HepG2 (cell line): Measurements from ENCODE around the gene LGALS8. TPM values are rescaled to one million over a fixed set of nuclear protein-coding genes. Genes with fewer than 3 reads are reported as not detected.

ENCODE experiments used
- ATAC-seq: fragments of 200-7000 bp; cut with Tn5 transposase; 3 replicates; pipeline ENCODE4 v1.9.1; 2020; ENCODE audit warnings: mild to moderate bottlenecking, moderate library complexity
- BruUV-seq: library from RNA; stranded (reverse); fragments of 400-500 nt; replicated peaks from 2 replicates; lab custom pipeline; 2021; lab: Mats Ljungman, UMichigan
- CTCF ChIA-PET: fragments of 300-600 bp; formaldehyde crosslinking; extraction: SDS; loops from one replicate; lab custom pipeline; 2021; ENCODE audit warnings: low total read pairs, inconsistent platforms, low intra/inter-chr PET ratio; lab: Yijun Ruan, JAX
- POLR2A ChIA-PET: fragments of 350-600 bp; sonication (Branson Sonifier 250); formaldehyde crosslinking; loops from one replicate; lab custom pipeline; 2020; ENCODE audit warnings: antibody characterized with exemption, inconsistent platforms; lab: Yijun Ruan, JAX
- DNase-seq: peaks from one replicate; pipeline ENCODE4 v3.0.0-alpha.2; 2015; ENCODE audit warnings: low spot score
- FAIRE-seq: peaks from 3 replicates; lab custom pipeline; 2011; peaks lifted over from hg19 to GRCh38; lab: Jason Lieb, UNC
- H2AFZ ChIP-seq: one replicate; pipeline ENCODE4 v1.6.1; 2011; ENCODE audit warnings: low read length, inconsistent platforms
- H3K27ac ChIP-seq: fragments of 300-600 bp; 3 replicates; pipeline ENCODE4 v1.8.0; 2011; ENCODE audit warnings: mixed run types, mild to moderate bottlenecking, mixed read lengths, low read length, inconsistent platforms; ENCODE audit not compliant: insufficient read depth; ENCODE audit errors: extremely low read length
- H3K27me3 ChIP-seq, 2 experiments: fragments of 200-600 bp in 1 of 2; 2 replicates in 1 of 2; 3 replicates in 1 of 2; pipeline versions ENCODE4 v1.6.0 to v1.8.0; 2011; ENCODE audit warnings: low read length in 2 of 2, mild to moderate bottlenecking in 2 of 2, moderate library complexity in 2 of 2, inconsistent platforms in 1 of 2; ENCODE audit not compliant: insufficient read depth in 2 of 2, control insufficient read depth in 1 of 2
- H3K36me3 ChIP-seq, 2 experiments: fragments of 200-600 bp in 1 of 2; replicated peaks in 1 of 2; 2 replicates in 1 of 2; 3 replicates in 1 of 2; pipeline versions ENCODE4 v1.5.1 to v1.8.0; 2011; ENCODE audit warnings: low read length in 2 of 2, inconsistent platforms in 1 of 2; ENCODE audit not compliant: insufficient read depth in 2 of 2, control insufficient read depth in 1 of 2
- H3K4me1 ChIP-seq: 2 replicates; pipeline ENCODE4 v1.5.1; 2012; ENCODE audit warnings: low read length, inconsistent platforms; ENCODE audit not compliant: insufficient read depth
- H3K4me2 ChIP-seq: 2 replicates; pipeline ENCODE4 v1.6.0; 2011; ENCODE audit warnings: low read depth, low read length, inconsistent platforms
- H3K4me3 ChIP-seq, 3 experiments: fragments of 200-600 bp in 1 of 3; sonication (generic), shearing (Covaris generic) in 1 of 3; replicated peaks in 1 of 3; 2 replicates each; pipeline ENCODE4 v1.5.1; 2011 to 2016; ENCODE audit warnings: low read length in 3 of 3, inconsistent platforms in 2 of 3, low read depth in 2 of 3, mild to moderate bottlenecking in 2 of 3, control low read depth in 1 of 3, mixed read lengths in 1 of 3; ENCODE audit not compliant: insufficient read depth in 1 of 3
- H3K79me2 ChIP-seq: one replicate; pipeline ENCODE4 v1.6.1; 2011; ENCODE audit warnings: low read length, inconsistent platforms; ENCODE audit not compliant: insufficient read depth
- H3K9ac ChIP-seq: 2 replicates; pipeline ENCODE4 v1.6.0; 2011; ENCODE audit warnings: mild to moderate bottlenecking, low read depth, low read length, inconsistent platforms; ENCODE audit not compliant: insufficient read depth
- H3K9me3 ChIP-seq: 2 replicates; pipeline ENCODE4 v1.5.1; 2012; ENCODE audit warnings: mild to moderate bottlenecking, low read length
- H4K20me1 ChIP-seq: 2 replicates; pipeline ENCODE4 v1.6.0; 2011; ENCODE audit warnings: inconsistent platforms, mild to moderate bottlenecking, low read length, moderate library complexity; ENCODE audit not compliant: insufficient read depth
- AGO1 ChIP-seq: fragments of 200-400 bp; formaldehyde crosslinking; IDR thresholded peaks from 2 replicates; pipeline ENCODE4 v1.6.1; 2017; ENCODE audit warnings: mild to moderate bottlenecking, low read depth, low read length, moderate library complexity; ENCODE audit not compliant: poor library complexity, severe bottlenecking
- ATF3 ChIP-seq: sonication (generic); formaldehyde crosslinking; IDR thresholded peaks from 2 replicates; pipeline ENCODE4 v1.4.0; 2020; ENCODE audit warnings: missing genetic modification reagents
- HNRNPUL1 ChIP-seq: fragments of 200-400 bp; formaldehyde crosslinking; IDR thresholded peaks from 2 replicates; pipeline ENCODE4 v1.6.1; 2017; ENCODE audit warnings: low read depth, mild to moderate bottlenecking, low read length, moderate library complexity
- MED13 ChIP-seq: sonication (generic); formaldehyde crosslinking; IDR thresholded peaks from 2 replicates; pipeline ENCODE4 v1.5.0; 2020; ENCODE audit warnings: missing genetic modification reagents
- PITX1 ChIP-seq: sonication (generic); formaldehyde crosslinking; IDR thresholded peaks from 2 replicates; pipeline ENCODE4 v1.5.1; 2020; ENCODE audit warnings: mild to moderate bottlenecking, missing genetic modification reagents
- SKI ChIP-seq: fragments of 450-650 bp; IDR thresholded peaks from one replicate; pipeline ENCODE4 v1.6.1; 2018; ENCODE audit warnings: mild to moderate bottlenecking; ENCODE audit not compliant: partially characterized antibody
- SOX6 ChIP-seq, 2 experiments: fragments of 450-650 bp in 1 of 2; sonication (generic) in 1 of 2; formaldehyde crosslinking in 1 of 2; IDR thresholded peaks; 2 replicates each; pipeline versions ENCODE4 v1.4.0 to v1.6.1; 2017 to 2020; ENCODE audit warnings: antibody characterized with exemption in 1 of 2, mild to moderate bottlenecking in 1 of 2, missing genetic modification reagents in 1 of 2
- SP1 ChIP-seq, 2 experiments: fragments of 450-650 bp in 1 of 2; sonication (generic) in 1 of 2; formaldehyde crosslinking in 1 of 2; IDR thresholded peaks; 2 replicates each; pipeline versions ENCODE4 v1.4.0 to v1.6.1; 2016 to 2020; ENCODE audit warnings: missing genetic modification reagents in 1 of 2
- SRF ChIP-seq: IDR thresholded peaks from 2 replicates; pipeline ENCODE4 v1.6.1; 2011; ENCODE audit warnings: mild to moderate bottlenecking, low read depth, low read length, moderate library complexity
- ZFYVE20 ChIP-seq: sonication (generic); formaldehyde crosslinking; IDR thresholded peaks from 2 replicates; pipeline ENCODE4 v1.8.0; 2023; ENCODE audit warnings: low read depth, mild to moderate bottlenecking, moderate library complexity, missing genetic modification reagents, borderline replicate concordance
- ZNF20 ChIP-seq: sonication (generic); formaldehyde crosslinking; IDR thresholded peaks from 2 replicates; pipeline ENCODE4 v1.4.0; 2020; ENCODE audit warnings: mild to moderate bottlenecking, moderate library complexity, missing genetic modification reagents
- ZNF251 ChIP-seq: sonication (generic); formaldehyde crosslinking; IDR thresholded peaks from 2 replicates; pipeline ENCODE4 v1.9.0; 2021; ENCODE audit warnings: mild to moderate bottlenecking, missing genetic modification reagents
- ZNF350 ChIP-seq: sonication (generic); formaldehyde crosslinking; IDR thresholded peaks from 2 replicates; pipeline ENCODE4 v1.4.0; 2020; ENCODE audit warnings: mild to moderate bottlenecking, low read depth, missing genetic modification reagents, borderline replicate concordance
- ZNF367 ChIP-seq: sonication (generic); formaldehyde crosslinking; IDR thresholded peaks from 2 replicates; pipeline ENCODE4 v1.4.0; 2020; ENCODE audit warnings: missing genetic modification reagents, borderline replicate concordance
- ZNF589 ChIP-seq: sonication (generic); formaldehyde crosslinking; conservative IDR thresholded peaks from 2 replicates; pipeline ENCODE4 v1.8.0; 2022; ENCODE audit warnings: mild to moderate bottlenecking, moderate library complexity, missing genetic modification reagents
- ZNF639 ChIP-seq: conservative IDR thresholded peaks from 2 replicates; pipeline ENCODE4 v1.6.1; 2018; ENCODE audit warnings: missing genetic modification reagents
- ZNF878 ChIP-seq: sonication (generic); formaldehyde crosslinking; IDR thresholded peaks from 2 replicates; pipeline ENCODE4 v1.8.1; 2023; ENCODE audit warnings: mild to moderate bottlenecking, missing genetic modification reagents, moderate library complexity
- WGBS: methylation state at CpG from one replicate; pipeline ENCODE4 v1.1.6; 2017; ENCODE audit warnings: low lambda C conversion rate; 5-methylcytosine and 5-hydroxymethylcytosine counted together
- in situ Hi-C: cut with HindIII; loops from 2 replicates; pipeline ENCODE4 v1.10.0; 2017; ENCODE audit warnings: low pct_unique_long_range_greater_than_20kb; ENCODE audit not compliant: extremely low pct_ligation_motif_present
- intact Hi-C: fragments of 100-400 bp; cut with micrococcal nuclease; formaldehyde crosslinking; loops from one replicate; pipeline ENCODE4 v1.10.0; 2022; ENCODE audit not compliant: unreplicated experiment
- polyA plus RNA-seq, 8 experiments: library from polyadenylated mRNA; depleted of rRNA in 3 of 8; stranded (reverse) in 7 of 8; unstranded in 1 of 8; fragments of >200 nt; fragmentation: Illumina TruSeq in 4 of 8; extraction: Trizol in 4 of 8; gene quantifications; 2 replicates each; pipeline versions ENCODE4 v1.2.1 to v1.2.3, GENCODE V29; 2011 to 2016; ENCODE audit warnings: low read depth in 4 of 8, missing spikeins in 1 of 8, mixed read lengths in 1 of 8; ENCODE audit not compliant: insufficient read depth in 1 of 8
- total RNA-seq, 5 experiments: library from RNA; depleted of rRNA; stranded (reverse); fragments of >200 nt; fragmentation: Illumina TruSeq; extraction: Trizol; gene quantifications; 2 replicates each; pipeline ENCODE4 v1.2.3, GENCODE V29; 2016; ENCODE audit warnings: low read depth in 1 of 5
- TF ChIP-seq, protein P1 (sequence below): sonication (generic); formaldehyde crosslinking; IDR thresholded peaks from 2 replicates; pipeline ENCODE4 v1.8.1; 2022; ENCODE audit warnings: mild to moderate bottlenecking, missing genetic modification reagents

LGALS8 gene
- total and polyA plus RNA-seq, 2 of the 13 experiments (the other 11 are each of a cell fraction or from before 2014, with no cell fraction given), result 29.3 to 185 TPM

DNA sequence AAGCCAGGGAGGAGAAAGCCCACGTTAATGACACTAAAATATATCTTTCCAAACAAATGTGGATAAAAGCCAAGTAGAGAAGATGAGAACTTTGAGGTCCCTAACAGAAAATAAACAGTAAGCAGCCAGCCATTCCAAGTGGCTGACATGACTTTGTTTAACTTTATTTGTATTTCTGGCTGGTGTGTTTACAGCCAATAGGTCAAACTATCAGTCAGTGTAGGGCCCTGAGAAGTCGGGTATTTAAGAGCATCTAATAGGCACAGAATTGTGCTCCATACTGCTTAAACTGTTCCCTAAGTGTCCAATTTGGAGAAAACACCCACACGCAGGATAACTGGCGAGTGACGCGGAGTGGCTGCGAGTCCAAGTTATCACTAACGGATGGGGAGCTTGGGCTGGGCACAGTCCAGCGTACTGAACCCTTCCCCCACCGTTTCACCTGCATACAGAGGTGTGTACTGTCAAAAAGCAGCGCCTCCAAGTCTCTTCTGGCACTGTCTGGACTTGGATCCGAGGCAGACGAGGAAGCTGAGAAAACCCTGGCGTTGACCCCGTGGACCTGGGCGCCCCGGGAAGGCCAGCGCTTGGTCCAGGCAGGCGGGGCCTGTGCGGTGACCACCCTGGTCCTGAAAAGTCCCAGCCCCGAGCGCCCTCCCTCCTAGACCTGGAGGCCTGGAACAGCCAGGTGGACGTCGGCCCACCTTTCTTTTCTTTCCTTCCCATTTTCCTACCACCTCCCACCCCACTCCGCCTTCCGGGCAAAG is 662 bp upstream of the LGALS8 start (continued):
- peak; percentile 12 for TF ChIP-seq SKI
- no peak for TF ChIP-seq ZNF589 (CRISPR knock-in tag)
- no peak for TF ChIP-seq SP1 (IDR thresholded peaks at IDR 0.05)
- no peak for TF ChIP-seq SP1 (CRISPR knock-in tag; IDR thresholded peaks at IDR 0.05)
- TF ChIP-seq ZFYVE20, result no peak
- TF ChIP-seq ZNF367 (CRISPR knock-in tag), result no peak
- TF ChIP-seq, protein P1, sequence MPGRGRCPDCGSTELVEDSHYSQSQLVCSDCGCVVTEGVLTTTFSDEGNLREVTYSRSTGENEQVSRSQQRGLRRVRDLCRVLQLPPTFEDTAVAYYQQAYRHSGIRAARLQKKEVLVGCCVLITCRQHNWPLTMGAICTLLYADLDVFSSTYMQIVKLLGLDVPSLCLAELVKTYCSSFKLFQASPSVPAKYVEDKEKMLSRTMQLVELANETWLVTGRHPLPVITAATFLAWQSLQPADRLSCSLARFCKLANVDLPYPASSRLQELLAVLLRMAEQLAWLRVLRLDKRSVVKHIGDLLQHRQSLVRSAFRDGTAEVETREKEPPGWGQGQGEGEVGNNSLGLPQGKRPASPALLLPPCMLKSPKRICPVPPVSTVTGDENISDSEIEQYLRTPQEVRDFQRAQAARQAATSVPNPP, result no peak; the same call in 1 of the 2 replicates

DNA sequence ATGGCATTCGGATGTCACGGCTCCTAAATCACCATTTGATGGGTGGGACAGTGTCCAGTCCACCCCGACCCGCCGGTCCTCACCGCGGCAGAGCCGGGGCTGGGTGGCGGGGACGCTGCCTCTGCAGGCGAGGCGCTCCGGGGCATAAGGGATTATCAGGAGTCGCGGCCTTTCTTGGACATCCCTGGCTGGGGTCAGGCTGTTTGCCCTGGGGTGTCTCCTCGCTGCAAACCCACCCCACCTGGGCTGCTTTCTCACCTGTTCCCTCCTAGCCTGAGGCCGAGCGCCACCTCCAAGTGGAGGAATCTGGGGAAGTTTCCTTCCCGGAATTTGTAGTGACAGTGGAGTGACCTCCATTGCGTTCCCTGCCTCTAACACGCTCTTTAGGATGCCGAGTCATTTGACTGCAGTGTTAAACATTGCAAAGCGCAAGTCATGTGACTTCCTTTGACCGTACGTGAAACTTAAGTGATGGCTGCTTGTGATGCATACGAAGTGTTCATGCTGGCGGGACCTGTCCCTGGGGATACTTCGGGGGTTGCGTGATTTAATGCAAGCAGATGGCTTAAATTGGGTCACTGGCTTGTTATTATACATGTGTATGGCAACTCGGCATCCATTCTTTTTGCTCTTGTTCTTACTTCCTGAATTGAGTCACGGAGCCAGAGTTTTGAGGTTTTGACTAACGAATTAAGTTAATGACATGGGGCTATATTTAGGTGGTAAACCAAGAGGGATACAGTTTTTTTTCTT is 536 bp downstream of the LGALS8 start:
- FAIRE-seq (peak; percentile 87), DNase-seq (peak; percentile 85)
- in situ Hi-C loops, result no loop called here
- TF ChIP-seq AGO1 (peak; percentile 21), ZNF350 (CRISPR knock-in tag) (peak; percentile 44; the same call in 1 of the 2 replicates), HNRNPUL1 (no peak), SOX6 (IDR thresholded peaks at IDR 0.05) (no peak), SOX6 (CRISPR knock-in tag; IDR thresholded peaks at IDR 0.05) (peak; percentile 13; the same call in 1 of the 2 replicates), ZNF251 (CRISPR knock-in tag) (0 out of 2 replicates have a peak, but pooled peaks have one; percentile 17), SRF (no peak), ZNF20 (CRISPR knock-in tag) (no peak), MED13 (CRISPR knock-in tag) (no peak), ZNF878 (CRISPR knock-in tag) (0 out of 2 replicates have a peak, but pooled peaks have one; percentile 49), ATF3 (CRISPR knock-in tag) (no peak), PITX1 (CRISPR knock-in tag) (0 out of 2 replicates have a peak, but pooled peaks have one; percentile 62), ZNF639 (0 out of 2 replicates have a peak, but pooled peaks have one; percentile 17)

More for the DNA sequence above, 536 bp downstream of the LGALS8 start:
- H3K27ac ChIP-seq, result peak overlapping the region; percentile 93
- peak overlapping the region; percentile 82 for H3K9ac ChIP-seq
- TSS peak; percentile 77 for BruUV-seq
- H3K9me3 ChIP-seq, result no peaks in the 10 kb centered on the region
- no peaks in the 10 kb centered on the region for H4K20me1 ChIP-seq
- WGBS, result under 1% methylated on average over 21 of the region's 32 CpGs
- CTCF ChIA-PET, result no interaction called here
- H2AFZ ChIP-seq, result peak overlapping the region; percentile 47
- peak overlapping the region; percentile 74 to 95 (median 80) for H3K4me3 ChIP-seq
- peak overlapping the region; percentile 88 for H3K4me2 ChIP-seq
- peaks cover 4 to 21% of the 10 kb centered on the region in 2 experiments; a peak in 4 of 5 replicates for H3K36me3 ChIP-seq
- H3K79me2 ChIP-seq, result peaks cover 41% of the 10 kb centered on the region
- POLR2A ChIA-PET, result interaction anchor here (0.7 to 2.4 kb wide), 5 partner anchors 9 to 33 kb away, joined by 3 to 26 read pairs (median 11); no protein-coding TSS in a partner anchor
- peaks cover 70% of the 10 kb centered on the region for H3K4me1 ChIP-seq
- intact Hi-C loops, result loop anchor here (5.0 kb wide), 1 partner anchor 127 kb away; no protein-coding TSS in a partner anchor
- peak; percentile 78 for ATAC-seq
- no peaks in the 10 kb centered on the region; a peak in 1 of 5 replicates for H3K27me3 ChIP-seq
